ENCODE data around the gene DNAJC6.

Gene DNAJC6

GRCh38 chr1:65409816-65410326, 100.5 kb downstream of the DNAJC6 start:
- no peak overlapping the region for H3K27ac ChIP-seq (ENCODE audit: low read length)
- H3K4me3 ChIP-seq (ENCODE audit: low read depth in 1 of 2, low read length in 2 of 2), result no peak overlapping the region
- no peaks in the 10 kb centered on the region for H3K9me3 ChIP-seq (ENCODE audit: control insufficient read depth in 1 of 2, low read length in 2 of 2)
- no peaks in the 10 kb centered on the region for H3K27me3 ChIP-seq (ENCODE audit: low read depth, low read length)
- peaks cover 0 to 7% of the 10 kb centered on the region in 2 donors for H3K36me3 ChIP-seq (ENCODE audit: control insufficient read depth in 1 of 2, insufficient read depth in 2 of 2, low read length in 2 of 2)
- H3K4me1 ChIP-seq (ENCODE audit: control insufficient read depth in 1 of 2, insufficient read depth in 2 of 2, low read length in 2 of 2), result no peaks in the 10 kb centered on the region

GRCh38 chr1:65412256-65412983, 103.1 kb downstream of the DNAJC6 start:
- Histone ChIP-seq H3K36me3 (ENCODE audit: control insufficient read depth in 1 of 2, insufficient read depth in 2 of 2, low read length in 2 of 2) (no peaks in the 10 kb centered on the region), H3K27ac (ENCODE audit: low read length) (no peak overlapping the region), H3K27me3 (ENCODE audit: low read depth, low read length) (no peaks in the 10 kb centered on the region)

GRCh38 chr1:65412984-65413375, 103.6 kb downstream of the DNAJC6 start:
- Histone ChIP-seq H3K27me3 (ENCODE audit: low read depth, low read length) (no peaks in the 10 kb centered on the region), H3K9me3 (ENCODE audit: control insufficient read depth in 1 of 2, low read length in 2 of 2) (no peaks in the 10 kb centered on the region), H3K27ac (ENCODE audit: low read length) (no peak overlapping the region), H3K4me3 (ENCODE audit: low read depth in 1 of 2, low read length in 2 of 2) (no peak overlapping the region), H3K36me3 (ENCODE audit: control insufficient read depth in 1 of 2, insufficient read depth in 2 of 2, low read length in 2 of 2) (no peaks in the 10 kb centered on the region), H3K4me1 (ENCODE audit: control insufficient read depth in 1 of 2, insufficient read depth in 2 of 2, low read length in 2 of 2) (no peaks in the 10 kb centered on the region)

More at GRCh38 chr1:65412256-65412983, 103.1 kb downstream of the DNAJC6 start:
- H3K4me1 ChIP-seq (ENCODE audit: control insufficient read depth in 1 of 2, insufficient read depth in 2 of 2, low read length in 2 of 2), result no peaks in the 10 kb centered on the region
- H3K9me3 ChIP-seq (ENCODE audit: control insufficient read depth in 1 of 2, low read length in 2 of 2), result no peaks in the 10 kb centered on the region
- H3K4me3 ChIP-seq (ENCODE audit: low read depth in 1 of 2, low read length in 2 of 2), result no peak overlapping the region

- H3K4me1 ChIP-seq (ENCODE audit: control insufficient read depth in 1 of 2, insufficient read depth in 2 of 2, low read length in 2 of 2), result no peaks in the 10 kb centered on the region
- no peaks in the 10 kb centered on the region for H3K27me3 ChIP-seq (ENCODE audit: low read depth, low read length)
- H3K27ac ChIP-seq (ENCODE audit: low read length), result no peak overlapping the region
- no peaks in the 10 kb centered on the region for H3K9me3 ChIP-seq (ENCODE audit: control insufficient read depth in 1 of 2, low read length in 2 of 2)
- no peaks in the 10 kb centered on the region for H3K36me3 ChIP-seq (ENCODE audit: control insufficient read depth in 1 of 2, insufficient read depth in 2 of 2, low read length in 2 of 2)
- no peak overlapping the region for H3K4me3 ChIP-seq (ENCODE audit: low read depth in 1 of 2, low read length in 2 of 2)
Observed at GRCh38 chr1:65414538-65414937, 105.2 kb downstream of the DNAJC6 start.

GRCh38 chr1:65416767-65417166, 107.4 kb downstream of the DNAJC6 start:
- Histone ChIP-seq H3K4me1 (ENCODE audit: control insufficient read depth in 1 of 2, insufficient read depth in 2 of 2, low read length in 2 of 2) (no peaks in the 10 kb centered on the region), H3K36me3 (ENCODE audit: control insufficient read depth in 1 of 2, insufficient read depth in 2 of 2, low read length in 2 of 2) (peaks cover 0 to 6% of the 10 kb centered on the region in 2 donors), H3K9me3 (ENCODE audit: control insufficient read depth in 1 of 2, low read length in 2 of 2) (no peaks in the 10 kb centered on the region), H3K27ac (ENCODE audit: low read length) (no peak overlapping the region), H3K4me3 (ENCODE audit: low read depth in 1 of 2, low read length in 2 of 2) (no peak overlapping the region), H3K27me3 (ENCODE audit: low read depth, low read length) (no peaks in the 10 kb centered on the region)

GRCh38 chr1:65417729-65418128, 108.4 kb downstream of the DNAJC6 start:
- Histone ChIP-seq H3K27me3 (ENCODE audit: low read depth, low read length) (no peaks in the 10 kb centered on the region), H3K4me1 (ENCODE audit: control insufficient read depth in 1 of 2, insufficient read depth in 2 of 2, low read length in 2 of 2) (peaks cover 0 to 9% of the 10 kb centered on the region in 2 donors), H3K9me3 (ENCODE audit: control insufficient read depth in 1 of 2, low read length in 2 of 2) (no peaks in the 10 kb centered on the region), H3K4me3 (ENCODE audit: low read depth in 1 of 2, low read length in 2 of 2) (no peak overlapping the region), H3K27ac (ENCODE audit: low read length) (no peak overlapping the region), H3K36me3 (ENCODE audit: control insufficient read depth in 1 of 2, insufficient read depth in 2 of 2, low read length in 2 of 2) (peaks cover 0 to 6% of the 10 kb centered on the region in 2 donors)

GRCh38 chr1:65418522-65419185, 109.3 kb downstream of the DNAJC6 start:
- Histone ChIP-seq H3K9me3 (ENCODE audit: control insufficient read depth in 1 of 2, low read length in 2 of 2) (no peaks in the 10 kb centered on the region), H3K4me1 (ENCODE audit: control insufficient read depth in 1 of 2, insufficient read depth in 2 of 2, low read length in 2 of 2) (peaks cover 0 to 13% of the 10 kb centered on the region in 2 donors), H3K36me3 (ENCODE audit: control insufficient read depth in 1 of 2, insufficient read depth in 2 of 2, low read length in 2 of 2) (peaks cover 0 to 6% of the 10 kb centered on the region in 2 donors), H3K27ac (ENCODE audit: low read length) (no peak overlapping the region), H3K27me3 (ENCODE audit: low read depth, low read length) (no peaks in the 10 kb centered on the region), H3K4me3 (ENCODE audit: low read depth in 1 of 2, low read length in 2 of 2) (no peak overlapping the region)

GRCh38 chr1:65419681-65420589, 110.6 kb downstream of the DNAJC6 start:
- Histone ChIP-seq H3K27me3 (ENCODE audit: low read depth, low read length) (no peaks in the 10 kb centered on the region), H3K4me3 (ENCODE audit: low read depth in 1 of 2, low read length in 2 of 2) (peak overlapping the region; percentile 77 to 82), H3K4me1 (ENCODE audit: control insufficient read depth in 1 of 2, insufficient read depth in 2 of 2, low read length in 2 of 2) (peaks cover 0 to 13% of the 10 kb centered on the region in 2 donors), H3K9me3 (ENCODE audit: control insufficient read depth in 1 of 2, low read length in 2 of 2) (no peaks in the 10 kb centered on the region), H3K36me3 (ENCODE audit: control insufficient read depth in 1 of 2, insufficient read depth in 2 of 2, low read length in 2 of 2) (peaks cover 0 to 6% of the 10 kb centered on the region in 2 donors), H3K27ac (ENCODE audit: low read length) (peak overlapping the region; percentile 67)

- peak within 1 kb of the TSS; percentile 95 for H3K27ac ChIP-seq (ENCODE audit: low read length)
- H3K36me3 ChIP-seq (ENCODE audit: control insufficient read depth in 1 of 2, insufficient read depth in 2 of 2, low read length in 2 of 2), result peaks cover 7 to 14% of the 10 kb centered on the region in 2 donors
- H3K9me3 ChIP-seq (ENCODE audit: control insufficient read depth in 1 of 2, low read length in 2 of 2), result no peaks in the 10 kb centered on the region
- peak within 1 kb of the TSS; percentile 82 to 88 for H3K4me3 ChIP-seq (ENCODE audit: low read depth in 1 of 2, low read length in 2 of 2)
- peaks cover 0 to 13% of the 10 kb centered on the region in 2 donors for H3K4me1 ChIP-seq (ENCODE audit: control insufficient read depth in 1 of 2, insufficient read depth in 2 of 2, low read length in 2 of 2)
- no peaks in the 10 kb centered on the region for H3K27me3 ChIP-seq (ENCODE audit: low read depth, low read length)
Observed at GRCh38 chr1:65420590-65421350, 111.4 kb downstream of the DNAJC6 start, which contains the start of the genes LEPR and LEPROT. Gene LEPR (plus strand): TSS chr1:65420668. CDS start chr1:65565566, 144,898 bp downstream. Gene LEPROT (plus strand): TSS chr1:65420668. CDS start chr1:65420725, 57 bp downstream.

GRCh38 chr1:65421351-65422025, 112.1 kb downstream of the DNAJC6 start:
- H3K4me1 ChIP-seq (ENCODE audit: control insufficient read depth in 1 of 2, insufficient read depth in 2 of 2, low read length in 2 of 2), result peaks cover 0 to 13% of the 10 kb centered on the region in 2 donors
- peak overlapping the region; percentile 95 for H3K27ac ChIP-seq (ENCODE audit: low read length)
- H3K4me3 ChIP-seq (ENCODE audit: low read depth in 1 of 2, low read length in 2 of 2), result peak overlapping the region; percentile 82 to 88
- no peaks in the 10 kb centered on the region for H3K27me3 ChIP-seq (ENCODE audit: low read depth, low read length)
- H3K9me3 ChIP-seq (ENCODE audit: control insufficient read depth in 1 of 2, low read length in 2 of 2), result no peaks in the 10 kb centered on the region
- H3K36me3 ChIP-seq (ENCODE audit: control insufficient read depth in 1 of 2, insufficient read depth in 2 of 2, low read length in 2 of 2), result peaks cover 14 to 21% of the 10 kb centered on the region in 2 donors
